ENCODE measurements around the gene LIN9.

DNA sequence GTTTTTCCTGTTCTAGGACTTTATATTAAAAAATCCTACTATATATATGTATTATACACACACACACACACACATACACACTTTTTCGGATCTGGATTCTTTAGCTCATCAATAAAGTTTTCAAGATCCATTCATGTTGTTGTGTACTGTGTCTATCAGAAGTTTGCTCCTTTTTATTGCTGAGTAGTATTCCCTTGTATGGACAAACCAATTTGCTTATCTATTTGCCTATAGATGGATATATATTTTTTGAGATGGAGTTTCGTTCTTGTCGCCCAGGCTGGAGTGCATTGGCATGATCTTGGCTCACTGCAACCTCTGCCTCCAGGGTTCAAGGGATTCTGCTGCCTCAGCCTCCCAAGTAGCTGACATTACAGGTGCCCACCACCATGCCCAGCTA lies 20.3 kb upstream of the LIN9 start:
- TF ChIP-seq, protein P1, sequence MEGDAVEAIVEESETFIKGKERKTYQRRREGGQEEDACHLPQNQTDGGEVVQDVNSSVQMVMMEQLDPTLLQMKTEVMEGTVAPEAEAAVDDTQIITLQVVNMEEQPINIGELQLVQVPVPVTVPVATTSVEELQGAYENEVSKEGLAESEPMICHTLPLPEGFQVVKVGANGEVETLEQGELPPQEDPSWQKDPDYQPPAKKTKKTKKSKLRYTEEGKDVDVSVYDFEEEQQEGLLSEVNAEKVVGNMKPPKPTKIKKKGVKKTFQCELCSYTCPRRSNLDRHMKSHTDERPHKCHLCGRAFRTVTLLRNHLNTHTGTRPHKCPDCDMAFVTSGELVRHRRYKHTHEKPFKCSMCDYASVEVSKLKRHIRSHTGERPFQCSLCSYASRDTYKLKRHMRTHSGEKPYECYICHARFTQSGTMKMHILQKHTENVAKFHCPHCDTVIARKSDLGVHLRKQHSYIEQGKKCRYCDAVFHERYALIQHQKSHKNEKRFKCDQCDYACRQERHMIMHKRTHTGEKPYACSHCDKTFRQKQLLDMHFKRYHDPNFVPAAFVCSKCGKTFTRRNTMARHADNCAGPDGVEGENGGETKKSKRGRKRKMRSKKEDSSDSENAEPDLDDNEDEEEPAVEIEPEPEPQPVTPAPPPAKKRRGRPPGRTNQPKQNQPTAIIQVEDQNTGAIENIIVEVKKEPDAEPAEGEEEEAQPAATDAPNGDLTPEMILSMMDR (IDR thresholded peaks at IDR 0.05): no peak
- no peak for TF ChIP-seq POLR2A (IDR thresholded peaks at IDR 0.05)

All from thyroid gland (tissue), 4 donors.